Astrocyte of the spinal cord (primary cell): ENCODE measurements around the gene PPT2.
"Not testable (repeated sequence)": the region's sequence is repeated elsewhere in the genome, so short reads cannot be mapped to it uniquely, and the experiment has no call there.

Experiments used
- DNase-seq: peaks from one replicate; pipeline ENCODE4 v3.0.0; 2011; ENCODE audit warnings: low read depth, low spot score
- H3K4me3 ChIP-seq: 2 replicates; pipeline ENCODE4 v1.5.1; 2011; ENCODE audit warnings: low read depth, mild to moderate bottlenecking, low read length, moderate library complexity
- CTCF ChIP-seq: IDR thresholded peaks from 2 replicates; pipeline ENCODE4 v1.5.1; 2012; ENCODE audit warnings: low read depth, mild to moderate bottlenecking, low read length, inconsistent platforms
- in situ Hi-C: cut with HindIII; loops from 2 replicates; pipeline ENCODE4 v1.10.0; 2017; ENCODE audit warnings: low sequenced_read_pairs

Gene PPT2

GRCh38 chr6:32210191-32210601 lies 56.3 kb downstream of the PPT2 start:
- in situ Hi-C loops = no loop called here
- H3K4me3 ChIP-seq = no peak overlapping the region
- no peak for TF ChIP-seq CTCF
- no peak for DNase-seq

GRCh38 chr6:32211432-32211831 lies 57.5 kb downstream of the PPT2 start:
- in situ Hi-C loops, DNase-seq, H3K4me3 ChIP-seq: not testable (repeated sequence)

DNA sequence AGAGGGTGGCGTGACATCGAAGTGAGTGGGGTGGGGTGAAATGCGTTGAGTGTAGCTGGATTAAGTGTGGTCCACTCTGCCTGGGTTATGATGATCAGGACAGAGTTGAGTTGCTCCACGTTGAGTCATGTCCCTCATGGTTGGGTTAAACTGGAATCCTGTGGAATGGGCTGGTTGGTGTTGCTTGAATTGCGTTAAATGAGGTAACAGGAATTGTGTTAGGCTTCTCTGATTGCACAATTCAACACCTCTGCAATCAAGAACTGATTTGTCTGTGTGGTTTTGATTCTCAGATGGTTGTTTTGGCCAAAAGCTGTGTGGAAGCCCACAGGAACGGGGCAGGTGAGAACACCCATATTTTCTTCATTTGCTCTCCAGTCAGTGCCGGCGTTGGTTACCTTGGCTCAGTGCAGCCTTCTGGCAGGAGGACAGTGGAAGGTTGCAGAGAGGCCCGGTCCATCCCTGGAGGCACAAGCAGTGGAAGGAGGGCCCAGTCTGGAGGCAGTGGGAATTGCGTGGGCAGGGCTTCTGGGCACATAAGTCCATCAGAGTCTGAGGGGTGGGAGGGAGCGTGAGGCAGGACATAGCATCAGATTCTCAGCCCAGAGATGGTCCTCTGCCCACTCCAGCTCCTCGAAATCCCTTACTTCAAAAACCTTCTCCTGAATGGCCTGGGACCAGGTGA lies 58.3 kb downstream of the PPT2 start:
- in situ Hi-C loops = no loop called here
- no peak for TF ChIP-seq CTCF
- no peak for DNase-seq
- H3K4me3 ChIP-seq = no peak overlapping the region
